ENCODE results near the gene RBM20.

Gene RBM20

DNA sequence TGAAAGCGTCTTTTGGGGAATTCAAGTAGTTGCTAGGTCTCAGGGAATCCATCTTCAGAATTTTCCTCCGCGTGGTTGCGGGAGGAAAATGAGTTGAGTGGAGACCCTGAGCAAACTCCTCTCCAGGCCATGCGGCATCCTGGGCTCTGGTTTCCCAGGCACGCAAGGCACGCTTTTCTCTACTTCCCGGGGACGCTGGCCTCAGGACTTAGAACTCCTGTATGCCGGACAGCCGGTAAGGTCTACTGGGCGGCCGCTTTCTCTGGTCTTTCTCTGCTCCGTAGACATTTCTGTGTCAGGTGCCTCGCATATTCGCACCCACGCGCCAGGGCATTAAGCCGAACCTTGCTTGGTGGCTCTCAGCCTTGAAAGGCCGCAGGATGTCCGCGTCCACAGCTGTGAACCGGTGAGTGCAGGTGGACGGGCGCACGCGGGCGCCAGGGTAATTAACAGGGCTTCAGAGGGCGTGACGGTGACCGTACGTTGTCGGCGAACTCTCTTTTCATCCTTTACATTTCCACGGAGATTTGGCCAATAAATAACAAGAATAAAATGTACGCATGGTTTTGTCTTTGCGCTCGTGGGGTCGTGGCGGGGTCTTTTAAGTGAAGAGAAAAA is 992 bp upstream of the RBM20 start:
- TF ChIP-seq, protein P1, sequence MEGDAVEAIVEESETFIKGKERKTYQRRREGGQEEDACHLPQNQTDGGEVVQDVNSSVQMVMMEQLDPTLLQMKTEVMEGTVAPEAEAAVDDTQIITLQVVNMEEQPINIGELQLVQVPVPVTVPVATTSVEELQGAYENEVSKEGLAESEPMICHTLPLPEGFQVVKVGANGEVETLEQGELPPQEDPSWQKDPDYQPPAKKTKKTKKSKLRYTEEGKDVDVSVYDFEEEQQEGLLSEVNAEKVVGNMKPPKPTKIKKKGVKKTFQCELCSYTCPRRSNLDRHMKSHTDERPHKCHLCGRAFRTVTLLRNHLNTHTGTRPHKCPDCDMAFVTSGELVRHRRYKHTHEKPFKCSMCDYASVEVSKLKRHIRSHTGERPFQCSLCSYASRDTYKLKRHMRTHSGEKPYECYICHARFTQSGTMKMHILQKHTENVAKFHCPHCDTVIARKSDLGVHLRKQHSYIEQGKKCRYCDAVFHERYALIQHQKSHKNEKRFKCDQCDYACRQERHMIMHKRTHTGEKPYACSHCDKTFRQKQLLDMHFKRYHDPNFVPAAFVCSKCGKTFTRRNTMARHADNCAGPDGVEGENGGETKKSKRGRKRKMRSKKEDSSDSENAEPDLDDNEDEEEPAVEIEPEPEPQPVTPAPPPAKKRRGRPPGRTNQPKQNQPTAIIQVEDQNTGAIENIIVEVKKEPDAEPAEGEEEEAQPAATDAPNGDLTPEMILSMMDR (IDR thresholded peaks at IDR 0.05) = no peak
- DNase-seq (ENCODE audit: low spot score) = no peak
- Histone ChIP-seq H3K4me3 (peak overlapping the region; percentile 81), H3K27ac (peak overlapping the region; percentile 87 to 92)

DNA sequence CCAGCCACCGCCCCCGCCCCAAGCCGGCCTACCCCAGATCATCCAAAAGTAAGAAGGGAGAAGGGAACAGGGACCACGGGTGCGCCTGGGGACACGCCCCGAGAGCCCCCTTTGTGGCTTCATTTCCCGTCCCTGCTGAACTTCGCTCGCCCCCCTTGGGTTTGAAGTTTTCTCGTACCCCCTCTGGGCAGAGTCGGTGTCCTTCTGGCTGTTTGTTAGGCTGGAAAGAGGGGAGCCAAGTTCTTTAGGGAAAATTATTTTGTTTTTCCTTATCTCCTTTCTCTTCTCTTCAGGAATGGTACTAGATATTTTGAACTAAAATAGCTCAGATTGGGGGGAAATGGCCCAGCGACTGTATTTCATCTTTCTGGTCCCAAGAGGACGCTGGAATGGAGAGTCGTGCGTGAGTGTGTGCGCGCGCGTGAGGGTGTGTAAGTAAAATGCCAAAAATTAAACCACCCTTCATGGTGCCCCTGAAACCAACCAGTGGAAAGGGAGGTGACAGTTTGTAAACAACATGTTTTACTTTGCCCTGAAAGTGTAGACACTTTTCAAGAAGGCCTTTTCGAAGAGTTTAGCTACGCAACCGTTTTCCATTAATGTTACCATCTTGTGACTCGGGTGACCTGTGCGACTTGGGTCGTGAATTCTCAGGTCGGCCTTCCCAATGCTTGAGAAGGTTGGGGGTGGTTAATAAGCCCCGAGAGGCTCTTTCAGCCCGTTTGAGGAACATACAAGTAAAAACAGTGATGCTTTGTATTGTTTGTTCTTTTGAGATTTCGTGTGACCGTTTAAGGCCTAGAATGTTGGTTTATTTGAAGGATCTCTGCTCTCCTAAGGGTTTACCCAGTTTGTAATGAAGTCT is 694 bp downstream of the RBM20 start:
- Histone ChIP-seq H3K4me3 (peak overlapping the region; percentile 81), H3K27ac (peak overlapping the region; percentile 87 to 92)
- TF ChIP-seq, protein P1 (IDR thresholded peaks at IDR 0.05) = no peak
- no peak for DNase-seq (ENCODE audit: low spot score)

DNA sequence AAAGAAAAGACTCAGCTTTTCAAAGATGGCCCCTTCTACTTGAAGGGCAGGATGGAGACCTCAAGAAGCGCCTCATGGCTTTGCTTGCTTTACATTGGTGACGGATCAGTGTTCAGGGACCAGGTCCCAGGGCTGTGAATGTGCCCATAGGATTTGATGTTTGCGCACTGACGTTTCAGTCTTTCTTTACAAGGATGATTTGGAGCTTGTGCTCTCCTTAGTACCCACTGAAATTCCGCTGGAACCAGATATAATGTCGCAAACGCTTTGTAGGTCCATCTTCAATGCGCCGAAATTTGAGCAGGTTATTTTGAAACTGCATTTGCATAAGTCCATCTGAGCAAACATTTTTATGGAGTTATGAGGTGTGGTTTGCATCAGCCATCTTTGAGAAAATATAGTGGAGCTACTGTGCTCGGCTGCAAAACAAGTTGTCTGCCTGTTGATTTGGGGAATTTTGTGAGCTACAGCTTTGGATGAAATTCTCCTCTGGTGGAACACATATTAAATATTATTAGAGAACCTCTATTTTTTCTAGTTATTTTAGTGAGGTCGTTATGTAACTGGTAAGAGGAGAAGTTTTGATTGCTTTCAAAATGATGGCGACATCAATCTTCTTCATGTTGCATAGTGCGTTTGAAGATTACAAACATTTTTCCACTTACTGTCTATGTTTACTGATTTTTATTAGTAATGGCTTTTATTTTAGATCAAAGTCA is 2.4 kb downstream of the RBM20 start:
- no peak overlapping the region for H3K27ac ChIP-seq
- TF ChIP-seq, protein P1 (IDR thresholded peaks at IDR 0.05) = no peak
- DNase-seq (ENCODE audit: low spot score) = no peak
- no peak overlapping the region for H3K4me3 ChIP-seq

DNA sequence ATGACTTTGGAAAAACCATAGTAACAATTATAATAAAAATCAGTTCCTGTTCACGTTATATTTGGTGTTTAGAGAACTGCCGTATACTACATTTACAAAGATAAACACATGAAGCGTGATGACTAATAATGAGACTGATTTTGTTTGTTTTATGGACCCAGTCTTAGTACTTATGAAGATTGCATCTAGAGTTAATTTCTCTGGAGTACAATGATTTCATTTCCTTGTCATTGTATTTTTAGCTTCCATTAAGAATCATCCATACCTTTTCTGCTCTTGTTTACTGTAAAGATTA is 2.9 kb downstream of the RBM20 start:
- TF ChIP-seq, protein P1 (IDR thresholded peaks at IDR 0.05) = no peak
- DNase-seq (ENCODE audit: low spot score) = no peak
- Histone ChIP-seq H3K4me3 (no peak overlapping the region), H3K27ac (no peak overlapping the region)

DNA sequence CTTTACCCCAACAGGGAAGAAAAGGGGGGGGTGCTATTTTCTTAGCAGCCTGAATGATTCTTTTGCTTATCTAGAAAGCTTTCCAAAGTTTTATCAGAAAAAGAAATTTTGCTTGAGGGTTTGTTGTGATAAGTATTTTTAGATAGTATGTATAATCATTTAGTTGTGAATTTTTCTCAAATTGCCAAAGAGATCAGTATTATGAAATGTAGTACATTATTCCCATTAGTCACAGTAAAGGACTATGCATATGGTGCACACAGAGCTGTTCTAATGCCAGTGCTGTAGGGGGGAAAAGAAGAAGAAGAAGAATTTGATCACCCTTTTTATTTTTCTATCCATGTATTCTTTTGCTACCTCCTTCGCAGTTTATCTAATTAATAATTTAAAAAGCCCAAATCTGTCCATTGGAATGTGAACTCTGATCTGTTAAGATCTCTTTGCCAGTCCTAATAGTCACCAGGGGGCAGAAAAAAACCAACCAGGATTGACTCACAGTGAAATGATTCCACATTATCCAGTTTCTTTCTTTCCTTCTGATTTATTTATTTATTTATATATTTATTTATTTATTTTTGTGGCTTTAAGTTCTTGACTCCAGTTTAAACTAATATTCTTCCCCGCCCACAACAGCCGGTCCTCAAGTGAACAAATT is 4.7 kb downstream of the RBM20 start:
- DNase-seq (ENCODE audit: low spot score) = no peak
- TF ChIP-seq, protein P1 (IDR thresholded peaks at IDR 0.05) = no peak

DNA sequence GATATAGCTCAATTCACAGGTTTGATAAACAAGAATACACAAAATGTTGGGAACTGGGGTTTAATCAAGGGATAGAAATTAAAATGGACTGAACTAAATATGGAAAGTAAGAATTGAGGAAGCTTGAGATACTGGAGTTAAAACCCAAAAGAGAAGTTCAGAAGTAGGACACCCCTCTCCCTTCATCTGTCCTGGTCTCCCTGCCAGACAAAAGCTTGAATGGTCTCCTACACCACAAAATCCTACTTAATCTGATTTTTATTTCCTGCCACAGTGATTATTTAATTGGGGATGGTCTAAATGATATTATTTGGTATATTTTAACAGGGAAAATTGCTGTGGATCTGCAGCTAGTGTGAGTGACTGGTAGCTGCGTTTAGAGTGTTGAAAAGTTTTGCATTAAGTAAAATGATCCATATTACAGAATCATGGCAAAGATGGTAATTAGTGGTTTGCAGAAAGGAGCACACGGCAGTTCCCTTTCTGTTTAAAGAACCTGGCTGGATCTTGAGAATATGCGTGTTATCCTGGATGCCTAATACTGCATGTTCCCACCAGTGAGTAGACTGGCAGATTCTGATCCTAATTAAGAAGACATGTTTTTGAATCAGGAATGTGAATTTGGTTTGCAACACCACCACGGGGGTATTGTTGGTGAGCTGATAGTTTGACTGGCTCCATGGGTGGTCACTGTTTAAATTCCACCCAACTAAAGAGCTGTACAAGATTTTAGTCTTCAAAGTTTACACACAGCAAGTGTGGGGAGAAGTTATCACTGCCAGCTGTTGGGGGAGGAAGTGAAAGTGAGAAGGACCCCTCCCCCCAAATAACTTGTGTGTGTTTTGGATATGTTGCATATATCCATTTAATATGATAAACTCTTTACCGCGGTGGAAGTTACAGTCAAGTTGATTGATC is 5.5 kb downstream of the RBM20 start:
- peak overlapping the region; percentile 34 to 78 for H3K27ac ChIP-seq
- TF ChIP-seq, protein P1 (IDR thresholded peaks at IDR 0.05) = no peak
- no peak for DNase-seq (ENCODE audit: low spot score)
- no peak overlapping the region for H3K4me3 ChIP-seq

More for the DNA sequence above, 4.7 kb downstream of the RBM20 start:
- Histone ChIP-seq H3K4me3 (no peak overlapping the region), H3K27ac (peak overlapping the region; percentile 17 to 37)
